H1 (cell line): ENCODE data around the gene TRA2A. TPM values are rescaled to one million over a fixed set of nuclear protein-coding genes. Genes with fewer than 3 reads are reported as not detected.
A peak's percentile ranks its signal among the peaks of the same experiment; 100 is the strongest.

Experiments
- CTCF ChIA-PET: fragments of 300-600 bp; sonication (Branson Sonifier 250); formaldehyde crosslinking; loops from one replicate; lab custom pipeline; 2021; ENCODE audit not compliant: partially characterized antibody; lab: Charles Lee
- POLR2A ChIA-PET: fragments of 300-600 bp; sonication (Branson Sonifier 250); formaldehyde crosslinking; loops from one replicate; lab custom pipeline; 2021; ENCODE audit warnings: inconsistent platforms; ENCODE audit not compliant: partially characterized antibody; lab: Charles Lee
- DNase-seq, 2 experiments: peaks; one replicate each; pipeline versions ENCODE4 v3.0.0 to v3.0.0-alpha.2; 2010 to 2022; ENCODE audit warnings: low spot score in 2 of 2, low read depth in 1 of 2, mixed read lengths in 1 of 2
- FAIRE-seq: peaks from 2 replicates; lab custom pipeline; 2011; peaks lifted over from hg19 to GRCh38; lab: Jason Lieb, UNC
- H2AFZ ChIP-seq: 2 replicates; pipeline ENCODE4 v1.8.1; 2012; ENCODE audit warnings: low read length, inconsistent platforms
- H2AK5ac ChIP-seq: 2 replicates; pipeline ENCODE4 v1.6.1; 2013; ENCODE audit warnings: low read depth, low read length
- H2BK120ac ChIP-seq: replicated peaks from 2 replicates; pipeline ENCODE3; 2013; ENCODE audit warnings: low read depth, low read length, inconsistent platforms
- H2BK12ac ChIP-seq: 2 replicates; pipeline ENCODE4 v1.6.1; 2013; ENCODE audit warnings: low read depth, low read length
- H2BK15ac ChIP-seq: 2 replicates; pipeline ENCODE4 v1.6.1; 2013; ENCODE audit warnings: low read length
- H2BK20ac ChIP-seq: 2 replicates; pipeline ENCODE4 v1.6.1; 2013; ENCODE audit warnings: low read length
- H2BK5ac ChIP-seq: 2 replicates; pipeline ENCODE4 v1.6.1; 2013; ENCODE audit warnings: low read depth, low read length
- H3K14ac ChIP-seq: 2 replicates; pipeline ENCODE4 v1.6.1; 2013; ENCODE audit warnings: inconsistent platforms; ENCODE audit not compliant: insufficient read length
- H3K18ac ChIP-seq: 2 replicates; pipeline ENCODE4 v1.6.1; 2013; ENCODE audit warnings: low read length; ENCODE audit errors: extremely low read depth
- H3K23ac ChIP-seq: 2 replicates; pipeline ENCODE4 v1.6.1; 2013; ENCODE audit warnings: inconsistent platforms; ENCODE audit not compliant: insufficient read length
- H3K23me2 ChIP-seq: 2 replicates; pipeline ENCODE4 v1.6.1; 2013; ENCODE audit warnings: low read depth, low read length
- H3K27ac ChIP-seq: 2 replicates; pipeline ENCODE4 v1.6.1; 2011; ENCODE audit warnings: low read depth, low read length, inconsistent platforms
- H3K27me3 ChIP-seq, 4 experiments: replicated peaks in 1 of 4; 1 replicate in 1 of 4; 2 replicates in 3 of 4; pipeline versions ENCODE4 v1.6.1 to v1.8.1; 2011 to 2013; ENCODE audit warnings: low read length in 3 of 4, mild to moderate bottlenecking in 3 of 4, inconsistent platforms in 2 of 4, mixed read lengths in 2 of 4, moderate library complexity in 1 of 4; ENCODE audit not compliant: control insufficient read depth in 3 of 4, insufficient read depth in 3 of 4; ENCODE audit errors: extremely low read depth in 1 of 4
- H3K36me3 ChIP-seq, 4 experiments: 2 replicates each; pipeline versions ENCODE4 v1.6.1 to v1.8.1; 2011 to 2013; ENCODE audit warnings: mild to moderate bottlenecking in 4 of 4, low read length in 3 of 4, moderate library complexity in 2 of 4, control low read depth in 1 of 4, inconsistent platforms in 1 of 4; ENCODE audit not compliant: insufficient read depth in 4 of 4, control insufficient read depth in 2 of 4
- H3K4ac ChIP-seq: replicated peaks from 2 replicates; pipeline ENCODE3; 2013; ENCODE audit warnings: low read length, low read depth, mixed read lengths, inconsistent platforms; ENCODE audit not compliant: insufficient read length
- H3K4me1 ChIP-seq, 4 experiments: replicated peaks in 1 of 4; 1 replicate in 1 of 4; 2 replicates in 3 of 4; pipeline versions ENCODE4 v1.6.1 to v1.8.1; 2011 to 2013; ENCODE audit warnings: low read length in 3 of 4, inconsistent platforms in 2 of 4, mixed read lengths in 1 of 4; ENCODE audit not compliant: insufficient read depth in 4 of 4, control insufficient read depth in 3 of 4
- H3K4me2 ChIP-seq, 2 experiments: 2 replicates each; pipeline versions ENCODE4 v1.6.1 to v1.8.1; 2011 to 2013; ENCODE audit warnings: low read depth in 2 of 2, low read length in 2 of 2, control low read depth in 1 of 2, inconsistent platforms in 1 of 2, mild to moderate bottlenecking in 1 of 2; ENCODE audit not compliant: insufficient read depth in 1 of 2
- H3K4me3 ChIP-seq, 4 experiments: fragments of 200-600, 300-600 bp in 1 of 4; sonication (generic), shearing (Covaris generic), sonication (Bioruptor Twin) in 1 of 4; 2 replicates each; pipeline versions ENCODE4 v1.5.1 to v1.8.1; 2011 to 2016; ENCODE audit warnings: low read length in 4 of 4, low read depth in 3 of 4, control low read depth in 2 of 4, inconsistent platforms in 2 of 4, mild to moderate bottlenecking in 2 of 4, mixed read lengths in 1 of 4, moderate library complexity in 1 of 4; ENCODE audit not compliant: insufficient read depth in 2 of 4; ENCODE audit errors: extremely low read depth in 1 of 4
- H3K56ac ChIP-seq: replicated peaks from 2 replicates; pipeline ENCODE3; 2013; ENCODE audit warnings: low read depth, mild to moderate bottlenecking, mixed read lengths, low read length, inconsistent platforms; ENCODE audit not compliant: insufficient read length
- H3K79me1 ChIP-seq: 2 replicates; pipeline ENCODE4 v1.6.1; 2013; ENCODE audit warnings: low read depth, low read length, control low read depth
- H3K79me2 ChIP-seq, 2 experiments: 2 replicates each; pipeline versions ENCODE4 v1.6.1 to v1.8.1; 2012 to 2013; ENCODE audit warnings: low read length in 2 of 2, mild to moderate bottlenecking in 2 of 2, inconsistent platforms in 1 of 2; ENCODE audit not compliant: insufficient read depth in 2 of 2, control insufficient read depth in 1 of 2
- H3K9ac ChIP-seq, 4 experiments: replicated peaks in 1 of 4; 1 replicate in 1 of 4; 2 replicates in 3 of 4; pipeline versions ENCODE4 v1.6.1 to v1.8.1; 2011 to 2013; ENCODE audit warnings: low read depth in 3 of 4, low read length in 3 of 4, control low read depth in 2 of 4, mild to moderate bottlenecking in 2 of 4, moderate library complexity in 2 of 4, inconsistent platforms in 1 of 4; ENCODE audit errors: extremely low read depth in 1 of 4
- H3K9me3 ChIP-seq, 2 experiments: 2 replicates each; pipeline versions ENCODE4 v1.6.1 to v1.8.1; 2012 to 2013; ENCODE audit warnings: mild to moderate bottlenecking in 2 of 2, moderate library complexity in 2 of 2, control low read depth in 1 of 2, inconsistent platforms in 1 of 2, low read depth in 1 of 2, low read length in 1 of 2, mixed read lengths in 1 of 2; ENCODE audit not compliant: insufficient read depth in 2 of 2
- H4K20me1 ChIP-seq, 2 experiments: replicated peaks in 1 of 2; 2 replicates each; pipeline versions ENCODE3 to v1.8.1; 2011 to 2013; ENCODE audit warnings: inconsistent platforms in 2 of 2, low read length in 2 of 2, mild to moderate bottlenecking in 1 of 2; ENCODE audit not compliant: insufficient read depth in 2 of 2, control insufficient read depth in 1 of 2
- H4K5ac ChIP-seq: 2 replicates; pipeline ENCODE4 v1.6.1; 2013; ENCODE audit warnings: low read length, low read depth, mixed read lengths, inconsistent platforms; ENCODE audit not compliant: insufficient read length
- H4K8ac ChIP-seq: 2 replicates; pipeline ENCODE4 v1.8.0; 2013; ENCODE audit warnings: mild to moderate bottlenecking, moderate library complexity, low read length, inconsistent platforms; ENCODE audit not compliant: insufficient read depth; ENCODE audit errors: extremely low read depth
- H4K91ac ChIP-seq: replicated peaks from 2 replicates; pipeline ENCODE3; 2013; ENCODE audit warnings: low read length, mixed read lengths, inconsistent platforms; ENCODE audit not compliant: insufficient read length
- PHF8 ChIP-seq: fragments of 200-600 bp; sonication (generic); conservative IDR thresholded peaks from 2 replicates; pipeline ENCODE4 v1.7.1; 2012; ENCODE audit warnings: low read depth, mild to moderate bottlenecking, inconsistent platforms, low read length, moderate library complexity
- POLR2AphosphoS5 ChIP-seq: IDR thresholded peaks from 2 replicates; pipeline ENCODE4 v1.6.1; 2011; ENCODE audit warnings: low read depth, low read length
- YY1 ChIP-seq: IDR thresholded peaks from 2 replicates; pipeline ENCODE4 v1.6.1; 2011; ENCODE audit warnings: low read depth, mild to moderate bottlenecking, low read length
- WGBS, 2 experiments: shearing (Covaris generic) in 1 of 2; methylation state at CpG; one replicate each; pipeline versions ENCODE4 v1.1.6 to v1.1.7; 2013 to 2015; ENCODE audit warnings: low lambda C conversion rate in 2 of 2, mixed read lengths in 2 of 2, inconsistent platforms in 1 of 2, low coverage in 1 of 2, missing lambda C conversion rate in 1 of 2; ENCODE audit not compliant: insufficient replicate concordance in 2 of 2, insufficient coverage in 1 of 2, insufficient read length in 1 of 2; ENCODE audit errors: extremely low coverage in 1 of 2, missing lambda C conversion rate in 1 of 2; 5-methylcytosine and 5-hydroxymethylcytosine counted together
- polyA plus RNA-seq, 7 experiments: library from polyadenylated mRNA; depleted of rRNA in 3 of 7; stranded (reverse) in 5 of 7; unstranded in 2 of 7; fragments of >200 nt in 5 of 7; fragments of 200-250 nt in 2 of 7; gene quantifications; 1 replicate in 5 of 7; 2 replicates in 1 of 7; 4 replicates in 1 of 7; pipeline versions ENCODE4 v1.2.1 to v1.2.3, GENCODE V29; 2011 to 2013; ENCODE audit warnings: missing spikeins in 2 of 7, mixed read lengths in 2 of 7
- total RNA-seq: library from RNA; stranded (reverse); fragmentation: NEBNext Ultra II Directional; extraction: Animal tissue kit (Norgen Biotek cat#: 25700); gene quantifications from 2 replicates; pipeline ENCODE4 v1.2.1, GENCODE V29; 2021

Gene TRA2A
- total and polyA plus RNA-seq, 2 of the 8 experiments (the other 6 are each of a cell fraction or from before 2014, with no cell fraction given): 116 to 125 TPM

- H3K4me2 ChIP-seq: peak overlapping the region in 1 of 2 experiments; percentile 72; a peak in 2 of 4 replicates
Observed at GRCh38 chr7:23490357-23491135, 41.2 kb downstream of the TRA2A start.

More at GRCh38 chr7:23490357-23491135, 41.2 kb downstream of the TRA2A start:
- Histone ChIP-seq H4K8ac (peak overlapping the region; percentile 51; the same call in 1 of the 2 replicates), H3K4ac (no peak overlapping the region), H3K23me2 (no peaks in the 10 kb centered on the region), H3K79me2 (no peaks in the 10 kb centered on the region), H3K9ac (peak overlapping the region in 2 of 4 experiments; percentile 38 to 40; a peak in 5 of 7 replicates), H3K9me3 (no peaks in the 10 kb centered on the region), H4K5ac (no peak overlapping the region), H3K4me3 (peak overlapping the region in 3 of 4 experiments; percentile 48 to 64 (median 50); a peak in 6 of 8 replicates), H3K79me1 (no peaks in the 10 kb centered on the region), H2BK12ac (no peak overlapping the region), H4K20me1 (no peaks in the 10 kb centered on the region), H2AK5ac (no peak overlapping the region), H3K56ac (no peak overlapping the region), H2BK120ac (no peak overlapping the region), H4K91ac (no peak overlapping the region), H3K23ac (no peak overlapping the region), H3K14ac (no peak overlapping the region), H3K27me3 (no peaks in the 10 kb centered on the region), H3K18ac (no peak overlapping the region), H3K4me1 (peaks cover 0 to 4% (median 3%) of the 10 kb centered on the region in 4 experiments; a peak in 5 of 7 replicates), H2AFZ (peak overlapping the region; percentile 63; the same call in 1 of the 2 replicates), H2BK15ac (no peak overlapping the region), H2BK5ac (no peak overlapping the region), H3K36me3 (no peaks in the 10 kb centered on the region), H2BK20ac (no peak overlapping the region), H3K27ac (0 out of 2 replicates have a peak overlapping the region, but pooled peaks have one; percentile 8)
- no peak for FAIRE-seq
- ChIA-PET POLR2A (interaction anchor here (0.7 to 3.5 kb wide), 9 partner anchors 8 to 204 kb away, joined by 3 to 19 read pairs (median 4); no protein-coding TSS in a partner anchor), CTCF (interaction anchor here (0.7 to 1.3 kb wide), 4 partner anchors 9 to 218 kb away, joined by 3 to 4 read pairs (median 4); no protein-coding TSS in a partner anchor)
- TF ChIP-seq POLR2AphosphoS5 (peak; percentile 38; the same call in 1 of the 2 replicates), YY1 (0 out of 2 replicates have a peak, but pooled peaks have one; percentile 23), PHF8 (no peak)
- WGBS, 2 experiments: 51% methylated on average over 41 of the region's 56 CpGs; no CpG with 5 or more reads in 1 of the 2 experiments
- peak in 1 of 2 experiments; percentile 48 for DNase-seq
